SK-N-SH (cell line): Measurements from ENCODE around the gene SLC22A8.

Experiments
- CTCF ChIP-seq: fragments of 200-600 bp; sonication (generic); IDR thresholded peaks from 2 replicates; pipeline ENCODE4 v1.6.1; 2017; ENCODE audit warnings: antibody characterized with exemption, mild to moderate bottlenecking, moderate library complexity
- GATA2 ChIP-seq: sonication (generic); formaldehyde crosslinking; IDR thresholded peaks from 2 replicates; pipeline ENCODE4 v1.5.0; 2020; ENCODE audit warnings: mild to moderate bottlenecking, missing genetic modification reagents
- NRF1 ChIP-seq: IDR thresholded peaks from 2 replicates; pipeline ENCODE4 v1.6.1; 2012; ENCODE audit warnings: low read depth, mild to moderate bottlenecking, low read length
- TAF1 ChIP-seq: IDR thresholded peaks from 2 replicates; pipeline ENCODE4 v1.6.1; 2012; ENCODE audit warnings: low read depth, mild to moderate bottlenecking, low read length, moderate library complexity, borderline replicate concordance
- USF2 ChIP-seq: fragments of 150-350 bp; IDR thresholded peaks from 2 replicates; pipeline ENCODE4 v1.6.1; 2017; ENCODE audit warnings: antibody characterized with exemption, low read length, low read depth, borderline replicate concordance

- no peak for TF ChIP-seq TAF1
- TF ChIP-seq CTCF, result no peak
- no peak for TF ChIP-seq NRF1
- TF ChIP-seq GATA2 (CRISPR knock-in tag), result no peak
- TF ChIP-seq USF2, result no peak
Measured at GRCh38 chr11:62983536-62984199, 32.0 kb downstream of the SLC22A8 start.
